ENCODE measurements around the gene HEPHL1. TPM values are rescaled to one million over a fixed set of nuclear protein-coding genes. Genes with fewer than 3 reads are reported as not detected.
"Not testable (repeated sequence)": the region's sequence is repeated elsewhere in the genome, so short reads cannot be mapped to it uniquely, and the experiment has no call there.

HEPHL1 gene, protein sequence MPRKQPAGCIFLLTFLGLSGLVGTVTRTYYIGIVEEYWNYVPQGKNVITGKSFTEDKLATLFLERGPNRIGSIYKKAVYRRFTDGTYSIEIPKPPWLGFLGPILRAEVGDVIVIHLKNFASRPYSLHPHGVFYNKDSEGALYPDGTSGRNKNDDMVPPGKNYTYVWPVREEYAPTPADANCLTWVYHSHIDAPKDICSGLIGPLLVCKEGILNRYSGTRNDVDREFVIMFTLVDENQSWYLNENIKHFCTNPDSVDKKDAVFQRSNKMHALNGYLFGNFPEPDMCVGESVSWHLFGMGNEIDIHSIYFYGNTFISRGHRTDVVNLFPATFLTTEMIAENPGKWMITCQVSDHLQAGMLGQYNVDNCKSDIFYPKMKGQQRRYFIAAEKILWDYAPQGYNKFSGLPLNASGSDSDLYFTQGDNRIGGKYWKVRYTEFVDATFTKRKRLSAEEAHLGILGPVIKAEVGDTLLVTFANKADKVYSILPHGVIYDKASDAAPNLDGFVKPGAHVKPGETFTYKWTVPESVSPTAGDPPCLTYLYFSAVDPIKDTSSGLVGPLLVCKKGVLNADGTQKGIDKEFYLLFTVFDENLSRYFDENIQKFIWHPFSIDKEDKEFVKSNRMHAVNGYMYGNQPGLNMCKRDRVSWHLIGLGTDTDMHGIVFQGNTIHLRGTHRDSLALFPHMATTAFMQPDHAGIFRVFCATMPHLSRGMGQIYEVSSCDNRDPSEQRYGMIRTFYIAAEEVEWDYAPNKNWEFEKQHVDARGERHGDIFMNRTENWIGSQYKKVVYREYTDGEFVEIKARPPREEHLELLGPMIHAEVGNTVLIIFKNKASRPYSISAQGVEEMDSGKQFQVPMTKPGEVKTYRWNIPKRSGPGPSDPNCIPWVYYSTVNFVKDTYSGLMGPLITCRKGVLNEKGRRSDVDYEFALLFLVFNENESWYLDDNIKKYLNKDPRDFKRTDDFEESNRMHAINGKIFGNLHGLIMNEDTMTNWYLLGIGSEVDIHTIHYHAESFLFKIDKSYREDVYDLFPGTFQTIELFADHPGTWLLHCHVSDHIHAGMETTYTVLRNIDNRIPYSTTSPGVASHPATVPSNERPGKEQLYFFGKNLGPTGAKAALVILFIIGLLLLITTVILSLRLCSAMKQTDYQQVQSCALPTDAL
- polyA plus RNA-seq, result not detected

DNA sequence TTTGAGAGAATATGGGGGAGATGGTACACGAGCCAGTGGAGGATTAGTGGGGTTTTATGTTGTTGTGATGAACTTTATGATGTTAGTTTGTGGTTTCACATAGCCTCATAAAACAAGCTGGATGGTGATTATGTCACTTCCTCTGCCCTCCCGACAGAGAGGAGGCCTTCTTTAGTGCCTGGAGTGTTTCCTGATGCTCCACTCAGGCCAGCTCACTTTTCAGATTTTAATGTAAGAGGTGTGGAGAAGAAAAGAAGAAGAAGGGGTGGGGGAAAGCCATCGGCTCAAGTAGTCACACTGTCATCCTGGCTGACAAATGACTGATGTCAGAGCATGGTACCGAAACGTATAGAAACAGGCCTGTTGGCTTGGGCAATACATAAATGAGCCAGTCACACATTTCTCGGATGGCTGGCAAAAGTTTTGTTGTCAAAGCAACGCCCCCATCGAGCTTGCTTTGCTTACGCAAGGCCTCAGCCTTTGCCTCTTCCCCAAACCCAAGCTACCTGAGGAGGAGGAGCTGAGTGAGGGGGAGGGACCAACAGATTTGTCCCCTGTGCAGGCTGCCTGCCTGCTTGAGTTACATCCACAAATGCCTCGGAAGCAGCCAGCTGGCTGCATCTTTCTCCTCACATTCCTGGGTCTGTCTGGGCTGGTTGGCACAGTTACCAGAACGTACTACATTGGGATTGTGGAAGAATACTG lies at the start of gene HEPHL1:
HEPHL1 (plus strand) TSS at position 578 of the 705 bp plus-strand sequence; CDS start at position 593, 15 bp downstream.
- WGBS, 3 donors, result 55 to 56% (median 55%) methylated on average over 11 of the region's 11 CpGs
- H3K27ac ChIP-seq (ENCODE audit: low read depth, low read length), result no peak within 1 kb of the TSS

DNA sequence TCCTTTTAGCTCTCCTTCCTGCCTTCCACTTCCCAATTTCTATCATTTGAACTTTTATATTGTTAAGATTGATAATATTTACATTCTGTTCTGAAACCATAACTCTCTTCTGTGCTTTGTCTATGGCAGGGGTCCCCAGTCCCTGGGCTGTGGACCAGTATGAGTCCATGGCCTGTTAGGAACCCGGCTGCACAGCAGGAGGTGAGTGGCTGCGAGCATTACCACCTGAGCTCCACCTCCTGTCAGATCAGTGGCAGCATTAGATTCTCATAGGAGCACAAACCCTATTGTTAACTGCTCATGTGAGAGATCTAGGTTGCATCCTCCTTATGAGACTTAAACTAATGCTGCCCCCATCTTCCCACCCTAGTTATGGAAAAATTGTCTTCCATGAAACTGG lies 48.4 kb upstream of the HEPHL1 start:
- 40 to 59% (median 43%) methylated on average over 2 of the region's 2 CpGs for whole genome bisulfite sequencing, 3 donors
- H3K27ac ChIP-seq (ENCODE audit: low read depth, low read length), result no peak overlapping the region

DNA sequence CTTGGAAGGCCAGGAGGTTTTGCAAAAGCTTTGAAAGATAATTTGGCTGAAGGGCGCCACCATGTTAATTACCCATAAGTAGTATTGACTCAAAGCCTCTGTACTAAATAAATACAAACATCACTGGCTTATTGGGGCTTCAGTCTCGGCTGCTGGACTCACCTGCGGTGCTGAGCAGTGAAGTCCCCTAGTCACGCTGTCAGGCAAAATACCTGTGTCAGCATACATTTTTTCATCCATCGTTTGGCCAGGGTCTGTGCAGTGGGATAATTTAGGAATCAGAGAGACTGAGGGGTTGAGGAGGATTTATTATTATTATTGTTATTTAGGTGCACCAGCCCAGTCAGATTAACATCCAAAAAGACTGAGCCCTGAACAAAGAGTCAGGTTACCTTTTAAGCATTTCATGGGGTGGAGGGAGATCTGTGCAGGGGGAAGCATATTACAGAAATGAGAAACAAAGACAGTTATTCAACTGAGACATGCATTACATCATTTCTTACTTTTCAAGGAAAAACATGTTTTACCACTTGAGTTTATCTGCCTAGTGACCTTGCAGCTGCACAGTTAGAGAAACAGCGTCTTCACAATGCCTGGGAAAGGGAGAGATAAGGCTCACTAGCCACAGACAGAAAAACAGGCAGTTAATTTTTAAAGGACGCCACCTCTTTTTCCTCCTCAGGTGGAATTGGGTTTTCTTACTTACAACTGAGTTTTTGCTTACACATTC lies 47.7 kb upstream of the HEPHL1 start:
- 53 to 73% (median 72%) methylated on average over 7 of the region's 7 CpGs for WGBS, 3 donors
- not testable (repeated sequence) for H3K27ac ChIP-seq (ENCODE audit: low read depth, low read length)

DNA sequence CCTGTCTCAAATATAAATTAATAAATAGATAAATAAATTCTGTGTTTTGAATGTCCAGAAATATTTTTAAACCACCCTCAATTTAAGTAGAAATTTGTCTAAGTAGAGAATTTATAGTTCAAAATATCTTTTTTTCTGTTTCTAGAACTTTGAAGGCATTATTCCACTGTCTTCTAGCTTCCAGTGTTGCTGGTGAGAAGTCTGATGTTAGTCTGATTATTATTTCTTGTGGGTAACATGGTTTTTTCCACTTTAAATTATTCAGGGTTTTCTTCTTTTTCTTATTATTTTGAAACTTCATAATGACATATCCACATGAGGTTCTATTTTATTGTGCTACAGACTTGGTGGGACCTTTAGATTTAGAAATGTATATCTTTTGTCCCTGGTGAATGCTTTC lies 46.4 kb upstream of the HEPHL1 start:
- no peak overlapping the region for H3K27ac ChIP-seq (ENCODE audit: low read depth, low read length)

DNA sequence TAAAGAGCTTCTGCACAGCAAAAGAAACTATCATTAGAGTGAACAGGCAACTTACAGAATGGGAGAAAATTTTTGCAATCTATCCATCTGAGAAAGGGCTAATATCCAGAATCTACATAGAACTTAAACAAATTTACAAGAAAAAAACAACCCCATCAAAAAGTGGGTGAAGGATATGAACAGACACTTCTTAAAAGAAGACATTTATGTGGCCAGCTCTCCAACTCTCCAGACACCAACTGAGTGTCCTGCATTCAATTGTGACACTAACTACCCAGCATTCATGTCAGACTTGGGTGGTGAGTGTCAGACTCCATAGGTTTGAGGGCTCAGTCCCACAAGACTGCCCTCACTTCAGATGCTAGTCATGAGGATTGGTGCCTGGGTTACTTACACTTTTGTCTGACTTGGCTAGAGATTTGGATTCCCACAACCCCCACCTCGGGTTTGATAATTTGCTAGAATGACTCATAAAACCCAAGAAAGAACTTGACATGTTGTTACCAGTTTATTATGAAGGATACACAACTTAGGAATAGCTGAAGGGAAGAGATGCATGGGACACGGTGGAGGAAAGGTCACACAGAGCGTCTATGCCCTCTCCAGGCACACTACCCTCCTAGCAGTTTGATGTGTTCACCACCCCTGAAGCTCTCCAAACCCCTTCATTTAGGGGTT lies 44.4 kb upstream of the HEPHL1 start:
- not testable (repeated sequence) for H3K27ac ChIP-seq (ENCODE audit: low read depth, low read length)
- 70 to 78% (median 70%) methylated on average over 3 of the region's 3 CpGs for WGBS, 3 donors

DNA sequence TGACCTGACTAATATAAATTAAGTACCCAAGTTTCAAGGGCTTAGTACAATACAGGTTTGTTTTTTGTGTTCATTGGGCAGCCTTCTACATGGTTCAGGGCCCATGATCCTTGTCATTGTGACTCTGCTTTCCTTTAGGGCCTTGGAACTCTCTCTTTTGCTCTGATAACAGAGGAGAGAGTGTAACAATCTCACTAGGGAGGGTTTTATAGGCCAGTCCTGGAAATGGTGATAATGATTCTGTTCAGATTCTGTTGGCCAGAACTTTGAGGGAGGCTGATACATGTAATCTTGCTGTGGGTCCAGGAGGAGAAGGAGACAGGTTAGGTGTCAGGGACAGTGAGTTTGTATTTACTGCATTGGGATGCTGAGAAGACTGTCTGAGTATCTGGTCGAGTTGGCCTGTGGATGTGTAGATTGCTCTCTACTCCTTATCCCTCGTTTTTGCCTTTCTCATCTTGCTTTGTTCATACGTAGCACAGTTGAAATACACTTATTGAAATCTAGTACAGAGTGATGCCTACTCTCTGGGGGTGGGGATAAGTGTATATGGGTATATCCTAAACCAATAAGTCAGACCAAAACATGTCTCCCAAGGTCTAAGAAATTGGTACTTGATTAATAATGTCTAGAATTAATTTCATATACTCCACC lies 37.5 kb upstream of the HEPHL1 start:
- 38 to 68% (median 54%) methylated on average over 3 of the region's 3 CpGs for WGBS, 3 donors
- H3K27ac ChIP-seq (ENCODE audit: low read depth, low read length), result no peak overlapping the region

DNA sequence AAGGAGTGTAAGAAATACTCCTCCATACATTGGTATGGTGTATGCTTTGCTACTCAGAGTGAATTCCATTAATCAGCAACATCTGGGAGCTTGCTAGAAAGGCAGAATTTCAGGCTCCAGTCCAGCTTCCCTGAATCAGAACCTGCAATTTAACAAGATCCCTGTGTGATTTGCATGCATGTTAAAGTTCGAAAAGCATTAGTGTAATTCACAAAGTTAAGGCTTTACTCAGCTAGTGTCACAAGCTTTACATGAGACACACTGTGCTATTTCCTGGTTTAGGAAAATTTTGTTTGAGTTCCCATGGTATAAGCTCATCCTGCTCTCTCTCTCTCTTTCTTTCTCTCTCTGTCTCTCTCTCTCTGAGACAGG lies 37.0 kb upstream of the HEPHL1 start:
- H3K27ac ChIP-seq (ENCODE audit: low read depth, low read length), result no peak overlapping the region
- WGBS, 3 donors, result 66 to 75% (median 72%) methylated on average over 1 of the region's 1 CpG

DNA sequence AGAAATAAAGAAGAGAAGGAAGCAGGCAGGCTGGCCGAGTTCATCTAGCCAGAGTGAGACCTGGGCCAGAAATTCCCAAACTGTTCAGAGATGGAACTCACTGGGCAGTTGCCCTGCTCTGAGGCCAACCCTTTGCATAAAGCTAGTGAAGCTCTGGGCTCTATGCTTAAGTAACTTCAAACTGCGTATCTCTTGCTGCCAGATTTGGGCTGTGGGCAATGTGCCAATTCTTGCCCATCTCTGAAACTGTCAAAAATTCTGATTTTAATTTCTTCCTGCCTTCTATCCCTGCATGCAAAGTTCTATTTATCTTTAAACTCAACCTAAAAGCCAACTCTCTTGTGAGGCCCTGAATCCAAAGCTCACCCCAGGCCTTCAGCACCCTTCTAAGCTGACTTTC lies 36.2 kb upstream of the HEPHL1 start:
- WGBS, 3 donors, result 45 to 58% (median 51%) methylated on average over 2 of the region's 2 CpGs
- no peak overlapping the region for H3K27ac ChIP-seq (ENCODE audit: low read depth, low read length)

DNA sequence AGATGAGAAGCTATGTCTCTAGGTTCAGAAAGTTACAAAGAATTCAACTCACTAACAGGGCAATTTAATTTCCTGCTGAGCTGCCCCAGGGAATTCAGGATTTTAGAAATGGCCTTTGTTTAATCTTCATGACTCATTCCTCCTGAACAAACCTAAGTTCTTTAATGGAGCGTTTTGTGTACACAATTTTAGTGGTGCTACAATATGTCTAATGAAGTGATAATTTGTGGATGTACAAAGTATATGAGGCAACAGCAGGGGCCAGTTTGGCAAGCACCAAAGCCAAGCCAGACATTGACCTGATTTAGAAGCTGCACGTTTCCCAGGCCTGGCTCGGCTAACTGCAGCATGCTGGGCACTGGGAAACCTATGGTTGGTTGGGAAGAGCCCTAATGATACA lies 34.4 kb upstream of the HEPHL1 start:
- no peak overlapping the region for H3K27ac ChIP-seq (ENCODE audit: low read depth, low read length)
- WGBS, 3 donors, result 34 to 66% (median 51%) methylated on average over 3 of the region's 3 CpGs

DNA sequence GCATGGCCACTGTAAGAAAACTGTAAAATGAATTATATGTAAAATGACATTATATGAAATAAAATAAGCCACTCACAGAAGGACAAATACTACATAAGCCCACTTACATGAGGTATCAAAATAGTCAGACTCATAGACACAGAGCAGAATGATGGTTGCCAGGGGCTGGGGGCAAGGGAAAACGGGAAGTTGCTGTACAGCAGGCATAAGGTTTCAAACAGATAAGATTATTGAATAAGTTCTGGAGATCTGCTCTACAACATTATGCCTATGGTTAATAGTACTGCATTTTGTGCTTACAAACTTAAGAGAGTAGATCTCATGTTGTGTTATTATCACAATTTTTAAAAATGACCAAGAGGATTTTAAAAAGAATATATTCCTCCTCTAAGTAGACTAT lies 32.7 kb upstream of the HEPHL1 start:
- no peak overlapping the region for H3K27ac ChIP-seq (ENCODE audit: low read depth, low read length)
- WGBS, 3 donors, result 59 to 74% (median 61%) methylated on average over 1 of the region's 1 CpG

DNA sequence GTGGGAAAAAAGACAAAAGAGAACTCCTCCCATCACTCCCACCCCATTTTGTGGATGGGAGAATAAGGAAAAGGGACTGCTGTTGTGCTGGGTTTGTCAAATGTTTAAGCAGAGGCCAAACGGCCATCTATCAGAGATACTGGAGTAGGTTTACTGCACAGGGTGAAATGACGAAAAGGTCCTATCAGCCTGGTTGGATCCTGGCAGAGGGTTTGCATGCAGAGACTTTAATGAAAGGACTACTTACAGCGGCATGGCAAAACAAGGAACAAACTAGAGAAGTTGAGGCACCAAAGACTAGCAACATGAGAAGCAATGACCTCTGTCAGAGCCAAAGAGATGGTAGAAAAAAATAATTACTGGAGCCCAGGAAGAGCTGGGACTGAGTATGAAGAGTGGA lies 32.2 kb upstream of the HEPHL1 start:
- H3K27ac ChIP-seq (ENCODE audit: low read depth, low read length), result no peak overlapping the region
- WGBS, 3 donors, result 81 to 86% (median 85%) methylated on average over 3 of the region's 3 CpGs

DNA sequence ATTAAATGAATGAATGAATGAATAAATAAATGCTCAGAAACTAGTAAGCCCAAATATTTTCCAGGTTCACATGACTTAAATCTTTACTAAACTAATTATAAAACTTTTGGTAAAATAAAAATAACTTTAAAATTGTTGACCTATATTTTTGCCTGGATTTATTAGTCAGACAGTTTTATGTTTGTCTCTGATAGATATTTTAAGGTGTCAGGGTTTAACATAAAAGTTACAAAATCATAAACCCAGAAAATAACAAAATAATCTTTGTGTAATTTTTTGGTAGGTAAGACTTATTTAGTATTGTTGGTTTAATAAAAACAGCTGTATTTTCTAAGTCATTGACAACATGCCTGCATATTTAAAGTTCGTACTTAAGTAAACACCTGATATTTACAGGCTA lies 27.4 kb upstream of the HEPHL1 start:
- WGBS, 3 donors, result 87 to 96% (median 88%) methylated on average over 1 of the region's 1 CpG
- H3K27ac ChIP-seq (ENCODE audit: low read depth, low read length), result no peak overlapping the region

DNA sequence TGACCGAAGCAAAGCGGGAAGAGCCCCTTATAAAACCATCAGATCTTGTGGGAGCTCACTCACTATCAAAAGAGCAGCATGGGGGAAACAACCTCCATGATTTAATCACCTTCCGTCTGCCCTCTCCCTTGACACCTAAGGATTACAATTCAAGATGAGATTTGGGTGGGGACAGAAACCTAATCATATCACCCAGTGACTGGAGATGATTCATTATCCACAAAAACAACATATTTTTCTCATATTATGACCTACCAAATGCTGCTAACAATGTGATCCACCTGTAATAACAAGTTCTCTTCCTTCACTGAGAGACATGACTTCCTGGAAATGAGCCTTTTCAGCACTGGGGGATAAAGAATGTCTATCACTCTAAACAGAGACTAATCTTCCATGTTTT lies 23.4 kb upstream of the HEPHL1 start:
- 85 to 87% (median 86%) methylated on average over 3 of the region's 3 CpGs for WGBS, 3 donors
- H3K27ac ChIP-seq (ENCODE audit: low read depth, low read length), result no peak overlapping the region

DNA sequence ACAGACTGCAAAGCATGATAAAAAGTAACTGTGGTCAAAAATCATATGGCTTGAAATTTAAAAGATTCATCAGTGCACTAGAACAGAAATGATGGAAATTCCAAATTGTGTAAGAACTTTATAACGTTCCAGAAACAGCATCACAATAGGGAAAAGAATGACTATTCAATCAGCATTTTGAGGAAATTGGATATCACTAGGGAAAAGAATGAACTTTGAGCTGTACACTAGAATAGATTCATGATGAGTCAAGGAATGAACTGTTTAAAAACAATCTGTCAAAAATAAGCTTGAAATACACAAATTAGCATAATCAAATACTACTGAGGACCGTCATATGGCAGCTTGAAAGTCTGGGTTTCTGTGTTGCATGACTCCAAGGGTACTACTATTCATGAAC lies 20.5 kb upstream of the HEPHL1 start:
- H3K27ac ChIP-seq (ENCODE audit: low read depth, low read length), result no peak overlapping the region
- WGBS, 3 donors, result 60 to 72% (median 66%) methylated on average over 2 of the region's 2 CpGs

DNA sequence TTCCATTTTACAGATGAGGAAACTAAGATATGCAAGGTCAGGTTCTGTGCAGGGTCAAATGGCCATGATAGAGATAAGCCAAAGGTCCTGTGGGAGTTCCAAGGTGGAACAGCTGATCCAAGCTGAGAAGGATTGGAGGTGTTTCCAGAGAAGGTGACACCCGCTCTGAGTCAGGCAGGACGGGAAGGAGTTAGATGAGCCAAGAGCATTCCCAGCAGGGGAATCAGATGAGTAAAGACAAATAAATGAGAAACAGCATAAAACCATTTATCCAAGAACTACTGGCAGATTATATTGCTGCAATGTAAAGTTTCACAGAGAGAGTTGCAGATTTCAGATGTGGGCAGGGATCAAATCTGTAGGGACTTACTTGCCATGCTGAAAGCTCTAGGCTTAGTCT lies 18.9 kb upstream of the HEPHL1 start:
- WGBS, 3 donors, result 64 to 76% (median 73%) methylated on average over 2 of the region's 2 CpGs
- H3K27ac ChIP-seq (ENCODE audit: low read depth, low read length), result no peak overlapping the region

DNA sequence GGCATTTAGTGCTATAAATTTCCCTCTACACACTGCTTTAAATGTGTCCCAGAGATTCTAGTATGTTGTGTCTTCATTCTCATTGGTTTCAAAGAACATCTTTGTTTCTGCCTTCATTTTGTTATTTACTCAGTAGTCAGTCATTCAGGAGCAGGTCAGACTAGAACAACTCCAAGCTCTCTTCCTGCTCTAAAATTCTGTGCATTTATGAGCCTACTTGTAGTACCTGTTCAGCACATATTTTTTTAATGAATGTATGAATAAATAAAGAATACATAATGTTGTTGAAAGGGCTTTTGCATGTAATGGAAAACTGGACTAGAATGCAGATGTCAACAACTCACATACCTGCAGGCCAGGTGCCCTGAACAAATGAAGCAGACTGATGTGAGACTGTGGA lies 13.7 kb upstream of the HEPHL1 start:
- H3K27ac ChIP-seq (ENCODE audit: low read depth, low read length), result no peak overlapping the region

DNA sequence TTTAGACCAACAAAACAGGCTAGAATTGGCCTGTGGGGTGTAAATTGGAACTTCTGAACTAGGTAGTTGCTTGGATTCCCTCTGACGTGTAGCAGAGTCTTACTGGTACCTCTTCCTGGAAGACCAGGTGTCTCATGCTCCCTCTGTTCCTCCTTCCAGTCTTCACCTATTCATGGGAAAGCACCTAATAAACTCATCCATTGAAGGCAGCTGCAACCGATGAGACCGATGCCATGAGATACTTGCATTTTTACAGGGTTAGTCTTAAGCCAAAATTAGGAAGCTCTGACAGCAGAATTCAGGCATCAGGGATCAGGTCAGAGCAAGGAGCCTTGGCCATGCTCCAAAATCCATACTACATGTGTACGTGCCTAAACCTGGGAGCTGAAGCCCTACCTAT lies 13.2 kb upstream of the HEPHL1 start:
- no peak overlapping the region for H3K27ac ChIP-seq (ENCODE audit: low read depth, low read length)
- 62 to 71% (median 69%) methylated on average over 4 of the region's 4 CpGs for WGBS, 3 donors
